ENCODE data around the gene JAM3. TPM values are rescaled to one million over a fixed set of nuclear protein-coding genes. Genes with fewer than 3 reads are reported as not detected.

Gene JAM3
- total and polyA plus RNA-seq, 2 of the 4 experiments (the other 2 are of a cell fraction), result 38.0 to 71.5 TPM

DNA sequence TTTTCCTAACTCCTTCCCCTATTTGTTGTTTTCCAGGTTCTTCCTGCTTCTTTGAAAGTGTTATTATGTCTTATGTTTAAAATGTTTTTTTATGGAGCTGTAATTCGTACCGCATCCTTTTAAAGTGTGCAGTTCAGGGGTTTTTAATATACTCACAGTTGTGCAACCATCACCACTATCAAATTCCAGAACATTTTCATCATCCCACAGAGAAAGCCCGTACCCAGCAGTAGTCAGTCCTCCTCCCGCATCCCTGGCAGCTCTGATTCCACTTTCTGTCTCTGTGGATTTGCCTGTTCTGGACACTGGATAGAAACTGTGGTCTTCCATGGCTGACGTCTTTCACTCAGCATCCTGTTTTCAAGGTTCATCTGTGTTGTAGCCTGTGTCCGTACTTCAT lies 73.7 kb downstream of the JAM3 start:
- H3K27me3 ChIP-seq (ENCODE audit: control insufficient read depth, insufficient read depth, low read length), result no peaks in the 10 kb centered on the region
- no peak overlapping the region for H2AK9ac ChIP-seq (replicated peaks; ENCODE audit: low read depth, low read length, poor library complexity)
- WGBS, 2 experiments (ENCODE audit: extremely low coverage in 2 of 2, insufficient read length in 1 of 2), result no CpG with 5 or more reads among the region's 6 CpGs
- no peak overlapping the region for H2BK20ac ChIP-seq (ENCODE audit: low read depth, low read length)
- H3K4me2 ChIP-seq (ENCODE audit: low read depth, low read length), result no peak overlapping the region
- H3K9me3 ChIP-seq (ENCODE audit: control insufficient read depth, insufficient read depth, low read length), result no peaks in the 10 kb centered on the region
- no peaks in the 10 kb centered on the region for H3K9me1 ChIP-seq (ENCODE audit: insufficient read depth, low read length)
- peak; percentile 33; the same call in 1 of the 2 replicates for ATAC-seq (ENCODE audit: low read depth)
- H3K56ac ChIP-seq (ENCODE audit: extremely low read depth, insufficient read depth, low read length), result no peak overlapping the region
- peaks cover 3% of the 10 kb centered on the region; the same call in 1 of the 2 replicates for H4K20me1 ChIP-seq (ENCODE audit: insufficient read depth, low read length)
- in situ Hi-C loops (cut with MboI; ENCODE audit: low sequenced_read_pairs) (loop anchor here (5.0 to 10.0 kb wide), 2 partner anchors 95 to 218 kb away; no protein-coding TSS in a partner anchor), intact Hi-C loops (cut with micrococcal nuclease) (no loop called here), dilution Hi-C loops (cut with HindIII; ENCODE audit: low sequenced_read_pairs, unreplicated experiment) (no loop called here)
- no peak overlapping the region for H3K27ac ChIP-seq (ENCODE audit: insufficient read depth, low read length)
- H2BK120ac ChIP-seq (ENCODE audit: low read depth, low read length), result no peak overlapping the region
- H2BK5ac ChIP-seq (ENCODE audit: low read depth, low read length, poor library complexity, severe bottlenecking), result no peak overlapping the region
- H3K4ac ChIP-seq (ENCODE audit: low read depth, low read length), result no peak overlapping the region
- no peak overlapping the region for H4K8ac ChIP-seq (ENCODE audit: low read depth in 2 of 2, low read length in 2 of 2)
- no peak overlapping the region for H3K18ac ChIP-seq (ENCODE audit: low read depth, low read length)
- H3K4me1 ChIP-seq (ENCODE audit: control insufficient read depth, insufficient read depth, low read length), result no peaks in the 10 kb centered on the region
- BruUV-seq (replicated peaks), result no TSS peak
- no peak overlapping the region for H3K23ac ChIP-seq (ENCODE audit: low read depth, low read length)
- no peak overlapping the region for H3K9ac ChIP-seq (ENCODE audit: low read depth, low read length)
- no peak overlapping the region for H2AFZ ChIP-seq (replicated peaks; ENCODE audit: low read length, poor library complexity)
- DNase-seq, result peak; percentile 59
- no peak overlapping the region for H4K91ac ChIP-seq (ENCODE audit: insufficient read depth, low read depth, low read length)
- no peak overlapping the region for H3K4me3 ChIP-seq (ENCODE audit: insufficient read depth, low read depth, low read length)
- TF ChIP-seq CEBPB (IDR thresholded peaks at IDR 0.05; ENCODE audit: low read depth, low read length) (peak; percentile 86), RCOR1 (IDR thresholded peaks at IDR 0.05; ENCODE audit: insufficient replicate concordance, low read length) (no peak)
- TF ChIP-seq, protein P1, sequence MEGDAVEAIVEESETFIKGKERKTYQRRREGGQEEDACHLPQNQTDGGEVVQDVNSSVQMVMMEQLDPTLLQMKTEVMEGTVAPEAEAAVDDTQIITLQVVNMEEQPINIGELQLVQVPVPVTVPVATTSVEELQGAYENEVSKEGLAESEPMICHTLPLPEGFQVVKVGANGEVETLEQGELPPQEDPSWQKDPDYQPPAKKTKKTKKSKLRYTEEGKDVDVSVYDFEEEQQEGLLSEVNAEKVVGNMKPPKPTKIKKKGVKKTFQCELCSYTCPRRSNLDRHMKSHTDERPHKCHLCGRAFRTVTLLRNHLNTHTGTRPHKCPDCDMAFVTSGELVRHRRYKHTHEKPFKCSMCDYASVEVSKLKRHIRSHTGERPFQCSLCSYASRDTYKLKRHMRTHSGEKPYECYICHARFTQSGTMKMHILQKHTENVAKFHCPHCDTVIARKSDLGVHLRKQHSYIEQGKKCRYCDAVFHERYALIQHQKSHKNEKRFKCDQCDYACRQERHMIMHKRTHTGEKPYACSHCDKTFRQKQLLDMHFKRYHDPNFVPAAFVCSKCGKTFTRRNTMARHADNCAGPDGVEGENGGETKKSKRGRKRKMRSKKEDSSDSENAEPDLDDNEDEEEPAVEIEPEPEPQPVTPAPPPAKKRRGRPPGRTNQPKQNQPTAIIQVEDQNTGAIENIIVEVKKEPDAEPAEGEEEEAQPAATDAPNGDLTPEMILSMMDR (conservative IDR thresholded peaks at IDR 0.05; ENCODE audit: low read depth, low read length), result no peak
- no peak overlapping the region for H4K5ac ChIP-seq (ENCODE audit: low read depth, low read length)
- ChIA-PET POLR2A (ENCODE audit: unreplicated experiment) (no interaction called here), CTCF (interaction anchor here (2.2 kb wide), 1 partner anchor 92 kb away, joined by 7 read pairs; no protein-coding TSS in a partner anchor)
- H3K14ac ChIP-seq (replicated peaks; ENCODE audit: low read depth, low read length), result no peak overlapping the region
- no peak overlapping the region for H2BK15ac ChIP-seq (ENCODE audit: low read depth, low read length)
- peaks cover 10% of the 10 kb centered on the region for H3K36me3 ChIP-seq (ENCODE audit: control insufficient read depth, insufficient read depth, low read length)
- H2AK5ac ChIP-seq (ENCODE audit: low read depth, low read length), result no peak overlapping the region
- peaks cover 0 to 9% of the 10 kb centered on the region in 2 experiments; a peak in 2 of 4 replicates for H3K79me1 ChIP-seq (ENCODE audit: low read depth in 1 of 2, low read length in 2 of 2)
